HG02884 (cell line): ENCODE data around the gene UTF1.

Source experiments
- ATAC-seq: cut with Tn5 transposase; IDR thresholded peaks from one replicate; pipeline ENCODE4 v1.9.1; 2021; ENCODE audit warnings: mild to moderate bottlenecking, moderate library complexity; ENCODE audit not compliant: unreplicated experiment

UTF1 gene

DNA sequence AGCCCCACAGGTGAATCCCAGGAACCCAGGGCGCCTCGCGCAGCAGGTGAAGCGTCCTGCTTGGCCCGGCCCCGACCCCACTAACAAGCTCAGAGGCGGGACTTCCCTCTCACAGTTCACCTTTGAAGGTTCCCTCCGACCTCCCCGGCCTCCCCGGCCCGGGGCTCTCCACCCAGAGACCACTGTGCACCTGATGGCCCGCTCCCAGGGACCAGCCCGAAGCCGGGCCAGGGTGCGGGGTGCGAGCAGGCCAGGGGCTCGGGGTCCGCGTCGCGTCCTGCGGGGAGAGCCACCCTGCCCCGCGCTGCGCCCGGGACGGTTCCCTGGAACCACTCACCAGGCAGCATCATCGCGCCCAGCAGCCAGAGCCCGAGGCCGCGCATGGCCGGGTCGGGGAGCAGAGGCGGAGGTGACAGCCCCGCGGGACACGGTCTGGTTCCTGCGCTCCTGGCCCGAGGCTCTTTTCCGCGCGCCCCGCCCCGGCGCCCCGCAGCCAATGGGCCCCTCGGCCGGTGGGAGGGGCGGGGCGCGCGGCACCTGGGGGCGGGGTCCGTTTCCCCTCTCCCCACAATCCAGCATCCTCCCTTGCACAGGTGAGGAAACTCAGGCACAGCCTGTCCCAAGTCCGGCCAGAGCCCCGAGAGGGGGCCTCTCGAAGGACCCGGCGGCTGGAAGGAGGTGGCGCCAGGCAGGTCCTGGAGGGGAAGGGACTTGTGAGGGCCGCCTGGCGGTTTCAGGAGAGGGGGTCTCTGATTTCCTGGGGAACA is 46.6 kb downstream of the UTF1 start, which contains the start of gene ADAM8:
TSS of gene ADAM8 (minus strand) at position 434 of the 767 bp plus-strand sequence. CDS start at position 383, 51 bp downstream.
- no peak for ATAC-seq

DNA sequence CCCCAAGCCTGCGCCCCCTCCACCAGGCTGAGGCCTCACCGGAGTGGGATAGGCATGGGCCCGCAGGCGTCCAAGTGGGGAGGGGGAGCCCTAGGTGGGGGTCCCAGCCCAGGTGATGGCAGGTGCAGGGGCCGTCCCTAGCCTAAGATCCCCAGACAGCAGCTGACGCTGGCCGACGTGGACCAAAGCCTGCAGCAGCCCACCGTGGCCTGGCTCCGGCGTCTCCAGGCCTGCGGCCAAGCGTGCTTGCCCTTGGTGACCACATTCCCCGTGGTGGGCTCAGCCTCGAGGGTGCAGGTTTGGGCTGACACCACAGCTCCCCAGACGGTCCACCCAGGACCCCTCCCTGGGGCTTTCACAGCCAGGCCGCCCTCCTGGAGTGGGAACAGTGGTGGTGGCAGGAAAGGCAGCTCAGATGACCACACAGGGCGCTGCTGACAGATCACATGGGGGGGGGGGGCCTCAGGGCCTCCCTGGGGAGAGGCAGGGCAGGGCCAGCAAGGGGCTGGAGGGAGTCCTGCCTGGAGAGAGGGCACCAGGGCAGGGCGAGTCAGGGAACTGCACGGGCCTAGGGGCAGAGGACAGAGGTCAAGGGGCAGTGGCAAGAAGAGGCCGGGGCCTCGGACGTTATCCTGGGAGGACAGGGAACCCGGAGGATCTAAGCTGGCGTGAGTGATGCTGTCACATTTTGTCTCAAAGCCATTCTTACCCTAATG is 47.4 kb downstream of the UTF1 start:
- no peak for ATAC-seq

DNA sequence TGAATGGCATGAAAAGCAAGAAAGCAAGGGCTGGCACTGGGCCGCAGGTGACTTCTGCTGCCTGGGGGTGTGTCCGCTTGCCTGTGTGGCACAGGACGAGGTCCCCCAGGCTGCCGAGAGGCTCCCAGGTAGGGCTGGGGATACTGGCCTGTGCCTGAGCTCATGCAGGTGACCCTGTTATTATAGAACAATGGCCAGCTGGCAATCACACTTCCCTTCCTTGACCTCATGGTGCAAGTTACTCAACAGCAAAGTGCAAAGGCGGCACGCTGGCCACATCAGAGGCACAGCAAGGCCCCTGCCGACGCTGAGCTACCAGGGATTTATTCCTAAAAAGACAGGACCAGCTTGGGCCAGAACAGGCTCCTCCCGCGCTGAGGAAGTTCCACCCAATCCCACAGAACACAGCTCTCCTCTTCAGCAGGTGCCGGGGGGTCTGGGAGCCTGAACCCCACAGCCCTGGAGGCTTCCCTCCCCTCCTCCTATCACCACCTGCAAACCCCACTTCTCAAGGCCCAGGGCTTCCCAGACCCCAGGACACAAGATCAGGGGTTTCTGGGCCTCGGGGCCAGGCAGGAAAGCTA is 48.1 kb downstream of the UTF1 start:
- no peak for ATAC-seq

DNA sequence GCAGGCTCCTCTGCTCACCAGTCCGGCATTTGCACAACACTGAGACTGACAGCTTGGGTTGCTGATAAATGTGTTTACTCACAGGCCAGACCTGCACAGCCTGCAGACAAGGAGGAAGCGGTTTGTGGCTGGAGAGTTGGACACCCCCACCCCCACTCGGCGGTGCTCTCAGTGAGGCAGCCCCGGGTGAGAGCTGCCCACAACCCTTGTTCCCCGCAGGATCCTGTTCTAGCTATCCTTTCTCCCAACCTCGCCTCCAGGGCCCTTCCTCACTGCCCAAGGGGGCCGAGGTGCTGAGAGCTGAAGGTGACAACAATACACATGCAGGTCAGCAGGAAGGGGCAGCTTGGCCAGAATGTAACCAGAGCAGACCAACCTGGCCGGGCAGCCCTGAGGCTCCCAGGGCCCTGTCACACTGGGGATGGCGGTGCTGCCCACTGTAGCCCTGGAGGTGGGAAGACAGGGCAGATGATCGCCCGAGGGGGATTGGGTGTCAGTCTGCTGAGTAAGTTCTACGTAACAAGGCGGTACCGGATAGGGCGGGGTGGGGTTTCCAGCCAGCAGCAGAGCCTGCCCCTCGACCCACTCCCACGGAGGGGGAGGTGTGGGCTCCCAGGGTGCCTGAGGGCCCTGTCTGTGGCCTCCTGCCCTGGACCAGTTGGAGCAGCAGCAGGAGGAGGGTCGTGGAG is 48.7 kb downstream of the UTF1 start:
- ATAC-seq, result peak; percentile 44

DNA sequence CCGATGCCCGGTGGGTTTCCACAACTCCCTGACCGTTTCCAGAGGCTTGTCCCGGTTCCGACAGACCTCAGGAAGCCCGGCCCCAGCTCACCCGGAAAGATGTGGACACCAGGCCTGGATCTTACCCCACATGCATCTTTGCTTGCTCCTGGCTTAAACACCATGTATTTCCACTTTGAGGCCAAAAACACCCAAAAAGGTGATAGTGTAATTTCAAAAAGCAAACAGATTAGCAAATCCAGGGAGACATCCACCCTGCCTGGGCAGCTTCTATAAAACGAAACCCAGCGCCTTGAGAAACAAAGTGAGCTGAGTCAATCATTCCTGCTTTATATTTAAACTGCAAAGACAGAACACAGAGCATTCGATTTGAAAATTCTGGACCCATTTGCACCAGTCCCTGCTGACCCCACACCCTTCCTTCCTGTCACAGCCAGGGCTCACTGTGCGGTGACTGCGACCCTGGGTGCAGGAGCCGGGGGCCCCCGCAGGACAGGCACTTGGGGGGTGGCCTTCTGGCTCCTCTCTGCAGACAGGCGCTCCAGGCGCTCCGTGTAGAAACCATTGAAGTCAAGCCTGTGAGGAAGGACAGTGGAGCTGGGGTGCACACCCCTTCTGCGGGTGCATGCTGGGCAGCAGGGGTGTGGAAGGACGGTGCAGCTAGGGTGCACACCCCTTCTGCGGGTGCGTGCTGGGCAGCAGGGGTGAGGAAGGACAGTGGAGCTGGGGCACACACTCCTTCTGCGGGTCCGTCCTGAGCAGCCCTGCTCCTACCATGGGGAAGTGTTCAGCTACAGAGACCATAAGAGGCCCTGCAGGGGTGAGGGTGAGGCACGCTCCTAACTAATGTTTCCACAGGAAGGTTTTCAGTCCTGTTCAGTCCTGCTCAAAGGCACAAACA is 49.6 kb downstream of the UTF1 start:
- no peak for ATAC-seq

DNA sequence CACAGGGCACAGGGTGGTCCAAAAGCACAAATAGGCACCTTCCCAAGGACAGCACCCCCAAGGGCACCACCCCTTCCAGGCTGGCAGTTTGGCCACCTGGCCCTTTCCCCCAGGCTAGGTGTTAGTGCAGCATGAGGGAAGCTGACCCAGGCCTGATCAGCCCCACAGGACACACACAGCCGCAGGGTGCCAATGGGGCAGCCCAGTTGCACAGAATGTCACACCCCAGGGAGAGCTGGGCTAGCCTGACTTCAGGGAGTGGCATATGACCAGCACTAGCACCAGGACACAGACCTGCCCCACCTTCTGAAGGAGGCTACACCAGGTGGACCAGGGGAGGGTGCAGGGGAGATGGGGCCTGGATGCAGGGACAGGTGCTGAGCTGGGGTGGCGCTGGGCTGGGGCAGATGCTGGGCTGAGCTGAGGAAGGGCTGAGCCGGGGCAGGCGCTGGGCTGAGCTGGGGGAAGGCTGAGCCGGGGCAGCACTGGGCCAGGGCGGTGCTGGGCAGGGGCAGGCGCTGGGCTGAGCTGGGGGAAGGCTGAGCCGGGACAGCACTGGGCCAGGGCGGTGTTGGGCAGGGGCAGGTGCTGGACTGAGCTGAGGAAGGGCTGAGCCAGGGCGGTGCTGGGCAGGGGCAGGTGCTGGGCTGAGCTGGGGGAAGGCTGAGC is 50.5 kb downstream of the UTF1 start:
- no peak for ATAC-seq

DNA sequence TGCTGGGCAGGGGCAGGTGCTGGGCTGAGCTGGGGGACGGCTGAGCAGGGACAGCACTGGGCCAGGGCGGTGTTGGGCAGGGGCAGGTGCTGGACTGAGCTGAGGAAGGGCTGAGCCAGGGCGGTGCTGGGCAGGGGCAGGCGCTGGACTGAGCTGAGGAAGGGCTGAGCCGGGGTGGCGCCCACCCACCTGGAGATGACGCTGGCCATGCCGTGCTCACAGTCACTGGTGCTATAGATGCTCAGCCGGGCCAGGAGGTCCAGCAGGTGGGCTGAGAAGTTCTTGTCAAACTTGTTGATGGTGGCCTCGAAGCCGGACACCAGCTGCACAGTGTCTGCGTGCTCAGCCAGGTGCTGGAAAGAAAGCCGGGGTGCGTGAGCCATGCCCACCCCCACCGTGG is 51.1 kb downstream of the UTF1 start:
- ATAC-seq, result no peak
